HEK293 (cell line): ENCODE measurements around the gene NEK1.

Experiments
- CTCF ChIP-seq: fragments of 450-650 bp; formaldehyde crosslinking; IDR thresholded peaks from 2 replicates; pipeline ENCODE4 v1.5.1; 2016; ENCODE audit warnings: missing biosample characterization, missing genetic modification characterization
- YY1 ChIP-seq: fragments of 450-650 bp; formaldehyde crosslinking; IDR thresholded peaks from 2 replicates; pipeline ENCODE4 v1.5.1; 2018; ENCODE audit warnings: missing biosample characterization, missing genetic modification characterization
- ZNF274 ChIP-seq, 2 experiments: fragments of 200-500 bp in 1 of 2; fragments of 450-650 bp in 1 of 2; sonication (Bioruptor generic) in 1 of 2; formaldehyde crosslinking in 1 of 2; IDR thresholded peaks; 2 replicates each; pipeline versions ENCODE4 v1.5.1 to v1.6.1; 2014 to 2016; ENCODE audit warnings: borderline replicate concordance in 1 of 2, inconsistent platforms in 1 of 2, low read length in 1 of 2, missing biosample characterization in 1 of 2, missing genetic modification characterization in 1 of 2

DNA sequence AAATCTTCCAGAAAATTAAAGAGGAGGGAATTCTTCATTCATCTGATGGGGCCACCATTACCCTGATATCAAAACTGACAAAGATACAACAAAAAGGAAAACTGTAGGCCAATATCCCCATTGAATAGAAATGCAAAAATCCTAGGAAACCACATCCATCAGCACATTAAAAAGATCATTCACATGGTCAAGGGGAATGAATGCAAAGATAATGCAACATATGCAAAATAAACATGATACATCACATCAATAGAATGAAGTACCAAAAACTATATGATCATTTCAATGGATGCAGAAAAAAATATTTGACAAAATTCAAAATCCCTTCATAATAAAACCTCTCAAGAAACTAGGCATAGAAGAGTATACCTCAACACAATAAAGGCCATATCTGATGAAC is 232.7 kb downstream of the NEK1 start:
- TF ChIP-seq ZNF274 (IDR thresholded peaks at IDR 0.05; ENCODE audit: low read length) (no peak), ZNF274 (tag by site-specific recombination; IDR thresholded peaks at IDR 0.05; ENCODE audit: borderline replicate concordance) (no peak), CTCF (no peak), YY1 (tag by site-specific recombination) (no peak)
